Measurements from ENCODE around the gene DEPDC4. TPM values are rescaled to one million over a fixed set of nuclear protein-coding genes. Genes with fewer than 3 reads are reported as not detected.

The DEPDC4 gene
- total and polyA plus RNA-seq, 4 experiments from 2014 or later, result 0.38 to 1.4 (median 0.95) TPM; not detected in 1

Other genes starting within 250 kb of the DEPDC4 start
- gene BLTP3B, start 124.2 kb downstream of the DEPDC4 start, total RNA-seq, result 10 to 100 TPM; 16.2 to 16.8 TPM
- gene BLTP3B, start 124.2 kb downstream of the DEPDC4 start, polyA plus RNA-seq, result 10 to 100 TPM; 11.0 to 14.8 TPM
- 10 to 100 TPM; 45.6 to 51.0 TPM for gene ACTR6, start 66.3 kb downstream of the DEPDC4 start, total RNA-seq
- 10 to 100 TPM; 37.5 to 64.2 TPM for gene ACTR6, start 66.3 kb downstream of the DEPDC4 start, polyA plus RNA-seq
- 10 to 100 TPM; 47.8 to 52.5 TPM for gene SCYL2, start 98 bp upstream of the DEPDC4 start, total RNA-seq
- gene SCYL2, start 98 bp upstream of the DEPDC4 start, polyA plus RNA-seq, result 10 to 100 TPM; 19.2 to 19.4 TPM
- gene SLC17A8, start 90.0 kb upstream of the DEPDC4 start, total RNA-seq, result not detected
- gene SLC17A8, start 90.0 kb upstream of the DEPDC4 start, polyA plus RNA-seq, result not detected
- gene NR1H4, start 206.8 kb upstream of the DEPDC4 start, total RNA-seq, result not detected
- gene NR1H4, start 206.8 kb upstream of the DEPDC4 start, polyA plus RNA-seq, result not detected